GDM1 (cell line): ENCODE measurements around the gene NOXA1.
"Not testable (repeated sequence)": the region's sequence is repeated elsewhere in the genome, so short reads cannot be mapped to it uniquely, and the experiment has no call there.

Experiments
- DNase-seq: peaks from one replicate; lab custom pipeline; 2025; lab: John Stamatoyannopoulos, UW

Gene NOXA1

DNA sequence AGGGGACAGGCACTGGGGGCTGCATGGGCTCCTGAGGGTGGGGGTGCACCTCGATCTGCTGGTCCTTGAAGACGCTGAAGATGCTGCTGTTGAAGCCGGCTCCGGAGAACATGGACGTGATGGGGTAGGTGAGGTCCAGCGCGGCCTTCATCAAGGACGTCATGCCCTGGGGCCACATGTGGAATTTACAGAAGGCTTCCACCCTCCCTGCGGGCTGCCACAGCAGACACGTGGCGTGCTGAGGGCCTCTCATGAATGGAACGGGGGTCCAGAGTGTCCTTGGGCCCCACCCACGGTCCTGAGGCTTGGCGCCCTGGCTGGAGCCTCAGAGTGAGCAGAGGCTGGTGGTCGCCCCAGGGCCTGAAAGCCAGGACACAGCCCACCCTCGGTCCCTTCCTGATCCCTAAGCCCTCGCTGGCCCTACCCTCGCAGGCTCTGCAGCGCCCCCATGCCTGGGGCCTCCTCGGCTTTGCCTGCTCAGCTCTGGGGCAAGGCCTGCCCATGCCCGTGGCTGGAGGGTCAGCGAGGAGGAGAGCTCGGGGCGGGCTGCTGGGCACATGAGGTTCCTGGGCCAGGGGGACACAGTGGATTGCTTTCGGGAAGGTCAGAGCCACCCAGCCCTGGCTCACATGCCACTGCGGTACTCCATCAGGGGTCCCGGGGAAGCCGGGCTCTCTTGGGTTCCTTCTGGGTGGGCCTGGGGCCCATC lies 41.3 kb downstream of the NOXA1 start:
- DNase-seq = no peak

DNA sequence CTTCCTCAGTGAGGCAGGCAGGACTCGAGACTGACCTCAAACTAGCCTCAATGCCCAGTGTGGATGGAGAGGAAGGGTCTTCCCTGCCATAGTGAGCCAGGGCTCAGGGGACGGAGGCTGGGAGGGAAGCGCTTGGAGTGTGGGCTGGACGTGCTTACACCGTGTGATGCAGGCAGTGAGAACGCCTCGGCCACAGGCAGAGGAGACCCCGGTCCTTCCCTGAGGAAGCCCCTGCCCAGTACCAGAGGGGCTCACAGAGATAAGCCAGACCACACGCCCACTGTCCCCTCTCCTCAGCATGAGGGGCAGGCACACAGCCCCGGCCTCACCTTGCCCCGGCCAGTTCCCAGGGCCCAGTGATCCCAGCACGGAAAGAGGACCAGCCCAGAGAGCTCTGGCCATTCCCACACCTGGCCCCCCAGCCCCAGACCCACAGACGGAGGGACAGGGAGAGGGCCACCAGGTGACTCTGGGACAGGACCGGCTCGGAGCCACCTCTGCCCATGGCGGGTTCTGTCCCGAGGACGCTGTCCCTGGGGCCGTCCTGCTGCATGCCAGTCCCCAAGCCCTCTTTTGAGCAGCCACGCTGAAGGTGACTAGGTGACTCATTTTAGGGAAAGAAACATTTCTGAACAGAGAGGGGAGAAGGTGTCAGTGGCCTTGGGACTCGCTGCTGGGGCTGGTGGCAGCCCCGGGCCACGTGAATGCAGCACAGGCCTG lies 42.0 kb downstream of the NOXA1 start:
- DNase-seq = no peak

DNA sequence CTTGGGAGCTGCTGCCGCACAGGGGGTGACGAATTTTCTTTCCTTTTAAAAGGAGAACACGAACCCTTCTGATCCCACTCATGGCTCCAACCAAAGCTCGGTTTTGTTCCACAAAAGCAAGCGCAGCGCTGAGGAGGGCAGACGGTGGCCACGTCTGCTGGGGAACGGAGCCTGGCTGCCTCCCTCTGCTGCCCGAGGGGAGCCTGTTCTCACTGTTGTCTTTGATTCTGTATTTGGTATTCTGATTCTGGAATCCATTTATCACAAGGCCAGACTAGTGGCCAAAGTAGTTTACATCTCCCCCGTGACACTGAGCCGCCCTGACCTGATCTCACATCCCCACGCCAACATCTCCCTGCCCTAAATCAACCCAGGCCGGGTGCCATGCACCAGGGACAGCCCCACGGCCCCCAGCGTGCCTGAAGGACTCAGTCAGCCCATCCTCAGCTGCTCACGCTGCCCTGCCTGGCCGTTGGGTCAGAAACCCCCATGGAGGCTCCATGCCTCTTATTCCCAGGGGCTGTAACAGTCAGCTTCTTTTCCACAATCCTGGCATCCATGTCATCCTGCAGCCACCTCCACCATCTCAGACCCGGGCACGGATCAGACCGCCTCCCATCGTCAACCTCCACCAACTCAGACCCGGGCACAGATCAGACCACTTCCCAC lies 42.7 kb downstream of the NOXA1 start:
- no peak for DNase-seq

DNA sequence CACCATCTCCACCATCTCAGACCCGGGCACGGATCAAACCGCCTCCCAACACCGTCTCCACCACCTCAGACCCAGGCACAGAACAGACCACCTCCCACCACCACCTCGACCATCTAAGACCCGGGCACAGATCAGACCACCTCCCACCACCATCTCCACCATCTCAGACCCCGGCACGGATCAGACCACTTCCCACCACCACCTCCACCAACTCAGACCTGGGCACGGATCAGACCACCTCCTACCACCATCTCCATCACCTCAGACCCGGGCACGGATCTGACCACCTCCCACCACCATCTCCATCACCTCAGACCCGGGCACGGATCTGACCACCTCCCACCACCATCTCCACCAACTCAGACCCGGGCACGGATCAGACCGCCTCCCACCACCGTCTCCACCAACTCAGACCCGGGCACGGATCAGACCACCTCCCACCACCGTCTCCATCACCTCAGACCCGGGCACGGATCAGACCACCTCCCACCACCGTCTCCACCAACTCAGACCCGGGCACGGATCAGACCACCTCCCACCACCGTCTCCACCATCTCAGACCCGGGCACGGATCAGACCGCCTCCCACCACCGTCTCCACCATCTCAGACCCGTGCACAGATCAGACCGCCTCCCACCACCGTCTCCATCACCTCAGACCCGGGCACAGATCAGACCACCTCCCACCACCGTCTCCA lies 43.3 kb downstream of the NOXA1 start:
- not testable (repeated sequence) for DNase-seq

DNA sequence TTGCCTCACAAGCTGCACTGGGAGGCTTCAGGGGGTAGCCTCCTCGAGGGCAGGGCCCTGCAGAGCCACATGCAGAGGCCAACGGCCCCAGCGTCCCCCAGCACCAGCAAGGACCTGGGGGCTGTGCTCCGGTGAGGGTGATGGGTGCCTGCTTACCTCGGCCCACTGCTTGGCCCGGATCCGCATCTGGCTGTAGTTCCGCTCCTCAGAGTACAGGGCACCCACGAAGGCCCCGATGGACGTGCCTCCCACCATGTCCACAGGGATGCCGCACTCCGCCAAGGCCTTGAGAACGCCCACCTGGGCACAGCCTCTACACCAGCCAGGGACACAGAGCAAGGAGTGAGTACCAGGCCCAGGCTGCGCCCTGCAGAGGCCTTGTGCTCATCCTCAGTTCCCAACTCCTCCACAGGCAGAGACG lies 44.0 kb downstream of the NOXA1 start:
- no peak for DNase-seq

DNA sequence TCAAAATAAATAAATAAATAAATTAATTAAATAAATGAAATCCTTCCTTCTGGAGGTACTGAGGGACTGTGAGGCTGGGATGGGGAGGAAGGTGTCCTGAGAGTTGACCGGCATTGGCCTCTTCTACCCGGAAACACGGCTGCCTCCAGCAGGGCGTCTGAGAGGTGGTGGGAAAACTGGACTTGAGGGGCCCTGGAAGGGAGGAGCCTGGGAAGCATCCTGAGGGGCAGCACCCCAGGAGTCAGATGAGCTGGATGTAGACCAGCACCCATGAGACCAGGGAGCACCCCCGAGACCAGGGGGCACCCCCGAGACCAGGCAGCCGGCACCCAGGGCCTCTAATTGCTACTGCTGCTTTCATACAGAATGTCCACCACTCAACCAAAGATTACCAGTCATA lies 44.7 kb downstream of the NOXA1 start:
- no peak for DNase-seq

DNA sequence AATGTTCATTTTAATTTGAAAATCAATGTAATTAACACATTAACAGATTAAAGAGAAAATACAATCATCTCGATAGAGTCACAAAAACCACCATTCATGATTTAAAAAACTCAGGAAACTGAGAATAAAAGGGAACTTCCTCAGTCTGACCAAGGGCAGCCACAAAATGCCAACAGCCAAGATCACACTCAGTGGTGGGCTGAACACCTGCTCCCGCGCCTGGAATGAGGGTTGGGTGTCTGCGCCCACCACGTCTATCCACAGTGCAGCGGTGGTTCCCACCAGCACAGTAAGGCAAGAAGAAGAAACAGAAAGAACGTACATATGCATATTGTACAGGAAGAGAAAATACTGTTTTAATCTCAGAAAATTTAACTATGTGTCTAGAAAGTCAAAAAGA lies 47.6 kb downstream of the NOXA1 start:
- DNase-seq = peak; percentile 36

DNA sequence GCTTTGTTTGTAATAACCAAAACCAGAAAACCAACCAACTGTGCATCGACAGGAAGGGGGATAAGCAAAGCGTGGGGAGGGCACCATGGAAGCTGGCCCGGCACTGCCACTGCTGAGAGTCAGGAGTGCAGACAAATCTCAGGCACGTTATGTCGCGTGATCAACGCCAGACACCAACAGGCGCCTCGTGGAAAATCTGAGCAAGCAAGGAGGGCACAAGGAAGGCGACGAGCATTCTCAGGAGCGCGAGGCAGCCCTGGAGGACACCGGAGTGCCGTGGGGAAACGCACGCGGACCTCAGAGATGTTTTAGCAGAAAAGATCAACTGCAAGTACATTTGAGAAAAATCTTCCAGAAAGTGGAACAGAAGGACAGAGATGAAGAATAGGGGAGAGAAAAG lies 51.1 kb downstream of the NOXA1 start:
- DNase-seq = no peak

DNA sequence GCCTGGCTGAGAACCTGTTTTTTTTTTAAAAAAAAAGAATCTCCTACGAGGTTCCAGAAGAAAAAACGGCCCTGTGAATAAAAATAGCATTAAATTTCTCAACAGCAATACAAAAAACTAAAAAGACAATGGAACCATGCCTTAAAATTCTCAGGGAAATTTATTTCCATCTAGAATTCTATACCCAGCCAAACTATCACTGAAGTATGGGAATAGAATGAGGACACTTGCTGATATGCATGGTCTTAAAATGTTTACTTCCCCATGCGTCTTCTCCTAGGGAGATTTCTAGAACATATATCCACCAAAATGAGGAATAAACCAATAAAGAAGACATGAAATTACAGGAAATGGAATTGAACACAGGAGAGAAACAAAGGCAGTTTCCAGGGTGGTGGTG lies 52.5 kb downstream of the NOXA1 start:
- no peak for DNase-seq

DNA sequence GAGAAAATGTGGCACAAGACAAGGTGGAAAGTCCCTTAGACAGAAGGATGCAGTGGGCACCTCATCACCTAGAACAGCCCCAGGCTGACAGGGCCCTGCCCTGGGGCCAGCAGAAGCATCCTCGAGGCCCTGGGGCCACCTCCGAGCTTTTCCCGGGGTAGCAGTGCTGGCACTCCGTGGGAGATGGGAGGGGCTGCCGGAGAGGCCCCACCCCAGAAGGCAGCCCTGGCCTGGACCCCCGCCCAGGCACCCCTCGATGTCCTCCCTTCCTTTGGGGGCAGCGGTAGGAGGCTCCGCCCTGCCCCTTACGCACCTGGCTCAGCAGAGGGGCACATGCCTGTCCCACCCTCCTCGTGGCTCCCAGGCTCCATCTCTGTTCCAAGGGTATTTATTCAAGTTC lies 53.7 kb downstream of the NOXA1 start:
- DNase-seq = no peak

DNA sequence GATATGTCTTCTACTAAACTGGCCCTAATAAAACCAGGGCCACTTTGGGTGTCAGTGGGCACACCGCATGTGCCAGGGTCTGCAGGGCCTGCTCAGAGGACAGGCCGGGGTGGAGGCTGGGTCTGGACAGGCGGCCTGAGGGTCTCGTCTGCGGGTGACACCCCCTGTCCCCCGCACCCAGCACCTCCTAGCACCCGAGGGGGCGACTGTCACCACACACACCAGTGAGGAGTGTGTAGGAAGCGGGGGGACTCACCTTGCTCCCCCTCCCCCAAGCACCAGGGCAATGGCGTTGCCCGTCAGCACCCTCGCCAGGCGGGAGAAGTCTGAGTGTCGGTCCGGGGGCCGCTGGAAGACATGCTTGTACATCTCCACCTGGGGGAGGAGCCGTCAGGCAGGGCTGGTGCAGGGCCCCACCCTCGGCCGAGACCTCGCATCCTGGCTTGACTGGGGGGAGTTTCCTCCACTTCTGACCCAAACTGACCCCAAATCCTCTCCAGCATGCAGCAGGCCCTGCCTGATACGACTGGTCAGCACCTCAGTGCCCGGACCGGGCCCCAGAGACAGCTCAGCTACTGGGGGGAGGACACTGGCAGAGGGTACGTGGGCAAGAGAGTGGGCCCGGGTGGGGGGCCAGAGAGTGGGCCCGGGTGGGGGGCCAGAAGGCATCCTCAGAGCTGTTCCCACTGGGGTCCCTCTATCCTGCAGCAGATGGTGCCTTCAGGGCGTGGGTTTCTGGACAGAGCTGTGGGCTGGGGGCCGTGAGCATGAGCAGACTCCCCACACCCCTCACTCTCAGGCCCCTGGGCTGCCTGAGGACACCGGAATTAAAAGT lies 54.8 kb downstream of the NOXA1 start:
- DNase-seq = no peak

DNA sequence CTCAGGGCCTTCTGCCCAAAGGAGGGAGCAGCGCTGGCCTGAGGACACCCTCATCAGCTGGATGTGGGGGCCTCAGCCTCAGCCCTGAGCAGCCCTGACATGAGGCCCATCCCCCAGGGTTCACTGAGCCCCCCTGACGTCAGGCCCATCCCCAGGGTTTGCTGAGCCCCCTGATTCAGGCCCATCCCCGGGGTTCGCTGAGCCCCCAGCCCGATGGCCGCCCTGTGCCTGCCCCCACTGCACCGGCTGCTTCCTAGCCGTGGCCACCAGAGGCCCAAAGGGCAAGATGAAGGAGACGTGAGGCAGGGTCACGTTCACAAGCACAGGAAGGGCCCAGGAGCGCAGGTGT lies 55.4 kb downstream of the NOXA1 start:
- DNase-seq = no peak

DNA sequence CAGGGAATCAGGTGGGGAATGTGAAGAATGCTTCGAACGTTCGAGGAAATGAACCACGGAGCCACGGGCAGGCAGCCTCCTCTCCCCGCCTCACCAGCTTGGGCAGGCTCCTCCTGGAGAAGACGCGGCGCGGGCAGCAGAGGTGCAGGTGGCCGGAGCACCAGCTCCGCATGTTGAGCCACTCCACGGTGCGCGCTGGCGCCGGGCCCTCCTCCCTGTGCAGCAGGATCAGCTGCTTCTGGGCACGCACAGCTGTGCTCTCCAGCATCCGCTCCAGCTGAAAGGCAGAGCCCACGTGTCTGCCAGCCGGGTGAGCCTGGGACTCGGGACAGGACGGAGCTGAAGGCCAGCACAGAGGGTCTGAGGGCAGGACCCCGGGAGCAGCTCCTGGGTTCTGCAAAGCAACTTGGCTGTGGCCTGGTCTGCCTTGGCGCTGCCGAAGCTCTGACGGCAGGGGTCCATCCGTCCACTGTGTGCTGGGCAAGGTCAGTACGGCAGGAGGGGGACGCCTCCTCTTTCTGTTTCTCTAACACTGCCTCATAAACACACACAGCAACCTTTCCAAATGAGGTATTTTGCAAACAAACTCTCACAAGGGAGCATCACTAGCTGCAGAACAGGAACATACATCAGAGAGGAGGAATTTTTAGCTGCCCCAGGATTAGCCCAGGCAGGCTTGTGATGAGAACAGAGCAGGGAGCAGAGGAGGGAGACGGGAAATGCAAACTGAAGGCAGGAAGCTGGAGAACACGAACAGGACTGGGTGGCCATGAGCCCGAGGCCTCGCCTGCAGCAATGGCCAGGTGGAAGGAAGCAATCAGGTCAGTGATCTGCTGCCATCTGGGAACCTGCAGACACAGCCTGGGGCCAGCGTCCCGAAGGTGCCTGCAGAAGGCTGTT lies 56.0 kb downstream of the NOXA1 start:
- no peak for DNase-seq

DNA sequence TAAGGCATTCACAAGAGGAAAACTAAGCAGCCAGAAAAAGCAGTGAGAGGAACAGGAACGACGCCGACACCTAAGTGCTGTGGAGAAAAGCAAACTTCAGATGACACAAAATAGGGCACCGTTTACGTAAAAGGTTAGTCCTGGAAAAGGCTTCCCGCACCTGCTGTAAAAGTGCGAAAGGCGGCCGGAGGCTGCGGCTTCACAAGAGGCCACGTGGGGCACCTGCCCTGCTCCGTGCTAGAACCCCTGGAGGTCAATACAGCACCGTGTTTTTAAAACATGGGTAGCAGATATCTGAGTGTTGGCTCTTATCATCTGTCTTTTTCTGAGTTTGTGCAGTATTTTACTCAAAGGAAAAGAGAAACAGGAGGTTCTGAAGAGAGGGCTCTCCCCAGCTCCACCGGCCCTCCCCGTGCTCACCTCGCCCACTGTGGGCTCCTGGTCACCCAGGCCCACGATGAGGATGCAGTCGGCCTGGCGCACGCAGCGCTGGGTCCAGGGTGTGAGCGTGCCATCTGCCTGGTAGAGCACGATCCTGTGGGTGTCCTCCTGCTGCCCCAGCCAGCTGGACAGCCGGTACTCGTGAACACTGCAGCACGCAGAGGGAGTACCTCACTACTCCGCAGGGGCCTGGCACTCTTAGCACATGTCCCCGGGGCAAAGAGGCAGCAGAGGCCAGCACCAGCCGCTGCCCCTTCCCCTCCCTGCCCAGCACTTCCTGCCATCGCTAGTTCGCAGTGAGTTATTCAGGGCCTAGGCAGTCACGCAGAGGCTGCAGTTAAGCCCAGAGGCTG lies 56.9 kb downstream of the NOXA1 start:
- no peak for DNase-seq

DNA sequence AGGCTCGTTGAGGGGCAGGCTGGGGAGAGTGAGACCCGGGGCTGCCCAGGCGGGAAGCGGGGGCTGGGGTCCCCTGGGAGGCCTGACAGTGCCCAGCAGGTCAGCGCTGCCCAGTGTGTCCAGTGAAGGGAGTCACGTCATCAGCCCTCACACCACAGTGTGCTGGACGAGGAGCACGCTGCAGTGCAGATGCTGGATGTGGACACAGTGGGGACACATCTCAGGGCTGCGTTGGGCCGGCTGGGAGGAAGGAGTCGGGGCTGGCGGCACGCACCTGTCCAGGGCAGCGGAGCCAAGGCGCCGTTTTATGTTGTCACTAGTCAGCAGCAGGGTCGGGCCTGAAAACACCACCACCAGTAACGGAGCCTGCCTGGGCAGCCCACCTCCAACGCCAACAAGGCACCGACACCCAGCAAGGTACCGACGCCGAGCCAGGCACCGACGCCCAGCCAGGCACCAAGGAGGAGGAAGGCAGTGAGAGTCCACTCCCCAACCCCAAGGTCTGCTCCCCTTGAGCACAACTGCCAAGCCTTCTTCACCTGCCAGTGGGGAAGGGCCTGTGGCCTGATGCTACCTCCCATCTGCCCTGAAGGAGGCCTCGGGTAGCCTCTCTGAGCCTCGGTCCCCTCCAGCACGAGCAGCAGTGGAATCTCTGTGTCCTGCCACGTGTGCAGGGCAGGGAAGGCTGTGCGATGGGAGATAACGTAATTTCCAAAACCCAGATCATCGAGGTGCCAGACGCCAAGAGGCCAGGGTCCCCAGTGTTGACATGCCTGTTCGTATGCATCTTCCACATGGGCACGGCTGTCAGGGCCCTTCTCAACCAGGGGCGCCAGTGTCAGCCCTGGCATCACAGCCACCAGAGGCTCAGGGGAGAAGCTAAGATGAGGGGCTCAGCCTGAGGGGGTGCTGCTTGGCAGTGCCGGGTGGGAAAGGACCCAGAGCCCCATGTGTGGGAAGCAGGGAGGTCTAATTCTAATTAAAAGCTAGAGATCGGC lies 57.8 kb downstream of the NOXA1 start:
- no peak for DNase-seq

DNA sequence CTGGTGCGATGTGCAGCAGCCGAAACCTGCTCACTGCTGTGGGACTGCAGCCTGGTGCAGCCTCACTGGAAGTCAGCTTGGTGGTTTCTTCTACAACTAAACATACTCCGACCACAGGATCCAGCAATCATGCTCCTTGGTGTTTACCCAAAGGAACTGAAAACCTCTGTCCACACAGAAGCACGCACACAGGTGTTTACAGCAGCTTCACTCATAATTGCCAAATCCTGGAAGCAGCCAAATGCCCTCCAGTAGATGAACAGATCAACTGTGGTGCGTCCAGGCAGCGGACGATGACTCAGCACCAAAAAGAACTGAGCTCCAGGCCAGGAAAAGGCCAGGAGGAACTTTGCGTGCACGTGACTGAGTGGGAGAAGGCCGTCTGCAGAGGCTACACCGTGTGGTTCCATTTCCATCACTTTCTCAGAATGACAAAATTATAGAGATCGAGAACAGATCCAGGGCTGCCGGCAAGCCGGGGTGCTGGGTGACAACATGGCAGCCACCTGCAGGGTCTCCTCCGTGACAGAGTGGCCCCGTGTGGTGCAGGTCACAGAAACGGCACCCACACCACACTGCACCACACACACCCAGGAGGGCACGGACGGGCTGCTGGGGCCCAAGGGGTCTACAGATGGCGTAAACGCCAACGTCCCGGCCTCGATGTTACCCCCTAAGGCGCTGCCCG lies 59.0 kb downstream of the NOXA1 start:
- peak; percentile 21 for DNase-seq
